HG02623 (cell line): ENCODE results near the gene C1orf159.

Source experiments
- ATAC-seq: cut with Tn5 transposase; IDR thresholded peaks from one replicate; pipeline ENCODE4 v1.9.1; 2021; ENCODE audit warnings: moderate library complexity; ENCODE audit not compliant: unreplicated experiment

C1orf159 gene

GRCh38 chr1:1092894-1093609, 22.8 kb downstream of the C1orf159 start:
- ATAC-seq = no peak

- no peak for ATAC-seq
Measured at GRCh38 chr1:1092149-1092855, 23.6 kb downstream of the C1orf159 start.

GRCh38 chr1:1091344-1092148, 24.3 kb downstream of the C1orf159 start:
- ATAC-seq = no peak

- no peak for ATAC-seq
Measured at GRCh38 chr1:1090424-1091343, 25.2 kb downstream of the C1orf159 start.

GRCh38 chr1:1089731-1090423, 26.0 kb downstream of the C1orf159 start:
- no peak for ATAC-seq

- ATAC-seq = no peak
Measured at GRCh38 chr1:1088801-1089680, 26.8 kb downstream of the C1orf159 start.

GRCh38 chr1:1088029-1088800, 27.7 kb downstream of the C1orf159 start:
- ATAC-seq = no peak

- no peak for ATAC-seq
Measured at GRCh38 chr1:1087351-1088028, 28.4 kb downstream of the C1orf159 start.

GRCh38 chr1:1086911-1087341, 29.0 kb downstream of the C1orf159 start:
- no peak for ATAC-seq

GRCh38 chr1:1085911-1086841, 29.7 kb downstream of the C1orf159 start:
- no peak for ATAC-seq

- no peak for ATAC-seq
Measured at GRCh38 chr1:1085171-1085841, 30.6 kb downstream of the C1orf159 start.

GRCh38 chr1:1084372-1085170, 31.3 kb downstream of the C1orf159 start:
- no peak for ATAC-seq

GRCh38 chr1:1083416-1084371, 32.2 kb downstream of the C1orf159 start:
- no peak for ATAC-seq

GRCh38 chr1:1082776-1083415, 33.0 kb downstream of the C1orf159 start:
- no peak for ATAC-seq
